Osteocyte (in vitro differentiated cells): Measurements from ENCODE around the gene ZNF668. TPM values are rescaled to one million over a fixed set of nuclear protein-coding genes. Genes with fewer than 3 reads are reported as not detected.
"Not testable (repeated sequence)": the region's sequence is repeated elsewhere in the genome, so short reads cannot be mapped to it uniquely, and the experiment has no call there.

Experiments used
- DNase-seq: peaks from one replicate; pipeline ENCODE4 v3.0.0; 2021; ENCODE audit warnings: mixed read lengths; ENCODE audit not compliant: unreplicated experiment; ENCODE audit errors: extremely low spot score
- H3K27ac Mint-ChIP-seq: one replicate; pipeline ENCODE4 v1.8.0; 2021; ENCODE audit warnings: mild to moderate bottlenecking, mixed read lengths; ENCODE audit not compliant: unreplicated experiment
- H3K27me3 Mint-ChIP-seq: one replicate; pipeline ENCODE4 v1.8.0; 2021; ENCODE audit warnings: mixed read lengths; ENCODE audit not compliant: unreplicated experiment
- H3K36me3 Mint-ChIP-seq: one replicate; pipeline ENCODE4 v1.8.0; 2021; ENCODE audit warnings: mixed read lengths; ENCODE audit not compliant: unreplicated experiment
- H3K4me1 Mint-ChIP-seq: one replicate; pipeline ENCODE4 v1.8.0; 2021; ENCODE audit warnings: mixed read lengths; ENCODE audit not compliant: unreplicated experiment
- H3K4me3 Mint-ChIP-seq: one replicate; pipeline ENCODE4 v1.8.0; 2021; ENCODE audit warnings: mild to moderate bottlenecking, moderate library complexity, mixed read lengths; ENCODE audit not compliant: unreplicated experiment
- H3K9me3 Mint-ChIP-seq: one replicate; pipeline ENCODE4 v1.8.0; 2021; ENCODE audit warnings: mixed read lengths; ENCODE audit not compliant: unreplicated experiment
- CTCF ChIP-seq: fragments of 200-600 bp; sonication (generic); IDR thresholded peaks from 2 replicates; pipeline ENCODE4 v1.5.0; 2021; ENCODE audit warnings: antibody characterized with exemption, mild to moderate bottlenecking, moderate library complexity
- total RNA-seq: library from RNA; stranded (reverse); gene quantifications from 2 replicates; pipeline ENCODE4 v1.2.1, GENCODE V29; 2021

Gene ZNF668
- total RNA-seq, 1 donor from 2014 or later = 13.2 TPM

GRCh38 chr16:31016018-31016417 is 58.0 kb downstream of the ZNF668 start:
- H3K9me3 Mint-ChIP-seq = no peaks in the 10 kb centered on the region
- no peak for TF ChIP-seq CTCF
- no peaks in the 10 kb centered on the region for H3K36me3 Mint-ChIP-seq
- H3K27me3 Mint-ChIP-seq = peaks cover 16% of the 10 kb centered on the region
- peaks cover 2% of the 10 kb centered on the region for H3K4me1 Mint-ChIP-seq
- no peak overlapping the region for H3K27ac Mint-ChIP-seq
- H3K4me3 Mint-ChIP-seq = no peak overlapping the region
- DNase-seq = no peak

- H3K27ac Mint-ChIP-seq, H3K4me3 Mint-ChIP-seq, H3K36me3 Mint-ChIP-seq, DNase-seq, H3K4me1 Mint-ChIP-seq, H3K9me3 Mint-ChIP-seq: not testable (repeated sequence)
- H3K27me3 Mint-ChIP-seq = peaks cover 16% of the 10 kb centered on the region
These were observed 60.7 kb downstream of the ZNF668 start for GRCh38 chr16:31013292-31013691.

GRCh38 chr16:31011815-31012214 is 62.2 kb downstream of the ZNF668 start:
- H3K27ac Mint-ChIP-seq, H3K4me1 Mint-ChIP-seq, DNase-seq, H3K9me3 Mint-ChIP-seq, H3K36me3 Mint-ChIP-seq: not testable (repeated sequence)
- H3K27me3 Mint-ChIP-seq = peaks cover 16% of the 10 kb centered on the region
- peak overlapping the region; percentile 73 for H3K4me3 Mint-ChIP-seq

Other genes with a start within 250 kb of the ZNF668 start
- 37.6 and 38.1 TPM in 2 replicates for gene BCL7C, start 180.2 kb downstream of the ZNF668 start, total RNA-seq
- 5.1 and 6.0 TPM in 2 replicates for gene CTF1, start 177.6 kb downstream of the ZNF668 start, total RNA-seq
- gene FBXL19, start 150.7 kb downstream of the ZNF668 start, total RNA-seq = 23.1 and 24.3 TPM in 2 replicates
- 25.2 and 30.0 TPM in 2 replicates for gene ORAI3, start 125.2 kb downstream of the ZNF668 start, total RNA-seq
- gene SETD1A, start 116.5 kb downstream of the ZNF668 start, total RNA-seq = 20.1 and 22.6 TPM in 2 replicates
- gene HSD3B7, start 89.0 kb downstream of the ZNF668 start, total RNA-seq = 7.5 and 7.6 TPM in 2 replicates
- gene STX1B, start 63.6 kb downstream of the ZNF668 start, total RNA-seq = 1.8 and 4.5 TPM in 2 replicates
- gene STX4, start 40.7 kb downstream of the ZNF668 start, total RNA-seq = 51.8 and 53.4 TPM in 2 replicates
- 18.4 and 22.5 TPM in 2 replicates for gene ZNF646, start 182 bp upstream of the ZNF668 start, total RNA-seq
- 2.8 and 3.2 TPM in 2 replicates for gene PRSS53, start 14.7 kb upstream of the ZNF668 start, total RNA-seq
- gene VKORC1, start 20.6 kb upstream of the ZNF668 start, total RNA-seq = 141 and 148 TPM in 2 replicates
- gene BCKDK, start 34.1 kb upstream of the ZNF668 start, total RNA-seq = 38.8 and 39.3 TPM in 2 replicates
- gene KAT8, start 43.4 kb upstream of the ZNF668 start, total RNA-seq = 56.0 and 56.5 TPM in 2 replicates
- gene PRSS8, start 61.5 kb upstream of the ZNF668 start, total RNA-seq = not detected in 2 replicates
- 0.67 and 0.76 TPM in 2 replicates for gene PRSS36, start 75.8 kb upstream of the ZNF668 start, total RNA-seq
- gene FUS, start 105.9 kb upstream of the ZNF668 start, total RNA-seq = 334 and 346 TPM in 2 replicates
- 5.5 and 6.1 TPM in 2 replicates for gene PYCARD, start 128.5 kb upstream of the ZNF668 start, total RNA-seq
- gene TRIM72, start 139.9 kb upstream of the ZNF668 start, total RNA-seq = not detected in 2 replicates
- gene PYDC1, start 142.9 kb upstream of the ZNF668 start, total RNA-seq = not detected in 2 replicates
- not detected in 2 replicates for gene ITGAM, start 185.7 kb upstream of the ZNF668 start, total RNA-seq